Globus pallidus (tissue), 1 donor: Measurements from ENCODE around the gene SETMAR.

ENCODE experiments used
- DNase-seq: peaks from one replicate; pipeline ENCODE4 v3.0.0-alpha.2; 2015; ENCODE audit warnings: low spot score

The SETMAR gene

GRCh38 chr3:4351164-4351855 lies 48.1 kb downstream of the SETMAR start:
- DNase-seq = peak; percentile 16

- no peak for DNase-seq
Measured at GRCh38 chr3:4351872-4352271, 48.7 kb downstream of the SETMAR start.

- no peak for DNase-seq
Measured at GRCh38 chr3:4355401-4356219, 52.4 kb downstream of the SETMAR start.

- no peak for DNase-seq
Measured at GRCh38 chr3:4356220-4356540, 53.0 kb downstream of the SETMAR start.

- no peak for DNase-seq
Measured at GRCh38 chr3:4356546-4357410, 53.6 kb downstream of the SETMAR start.

GRCh38 chr3:4358273-4358672 lies 55.1 kb downstream of the SETMAR start:
- no peak for DNase-seq

GRCh38 chr3:4359805-4360502 lies 56.8 kb downstream of the SETMAR start:
- DNase-seq = no peak

- no peak for DNase-seq
Measured at GRCh38 chr3:4360817-4361216, 57.6 kb downstream of the SETMAR start.

GRCh38 chr3:4362523-4362922 lies 59.4 kb downstream of the SETMAR start:
- no peak for DNase-seq
